Measurements from ENCODE around the gene CFAP77.
A peak's percentile ranks its signal among the peaks of the same experiment; 100 is the strongest.
"Not testable (repeated sequence)": the region's sequence is repeated elsewhere in the genome, so short reads cannot be mapped to it uniquely, and the experiment has no call there.

Gene CFAP77

DNA sequence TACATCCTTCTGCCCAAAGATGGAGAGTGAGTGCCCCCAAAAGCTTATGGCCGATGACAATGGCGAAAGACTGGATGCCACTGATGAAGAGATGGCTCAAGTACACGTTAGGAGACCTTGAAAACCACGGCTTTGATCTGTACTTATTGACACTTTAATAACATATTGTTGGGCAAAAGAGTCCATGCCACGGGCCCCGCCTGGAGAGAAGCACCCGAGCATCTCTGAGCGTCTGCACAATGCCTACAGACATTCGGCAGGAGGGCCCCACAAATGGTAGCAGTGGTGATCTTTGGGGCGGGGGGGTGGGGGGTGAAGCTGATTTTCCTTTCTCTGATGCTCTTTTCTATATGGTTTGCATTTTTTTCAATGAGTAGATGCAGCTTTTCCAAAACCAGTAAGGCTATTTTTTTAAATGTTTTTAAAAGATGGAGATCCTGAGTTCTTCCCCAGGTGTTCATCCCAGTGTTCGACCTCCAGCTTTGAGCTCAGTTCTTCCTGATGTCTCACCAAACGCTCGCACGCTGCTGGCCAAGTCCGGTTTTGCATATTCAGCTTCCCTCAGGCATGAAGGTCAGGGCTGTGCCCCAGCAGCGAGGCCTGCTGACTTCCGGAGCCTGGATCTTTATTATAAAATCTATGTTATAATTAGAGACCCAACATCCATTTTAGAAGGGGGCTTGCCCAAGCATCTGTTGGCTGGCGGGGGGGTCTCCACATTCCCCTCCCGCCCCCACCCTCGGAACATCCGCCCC is 138.1 kb downstream of the CFAP77 start:
- DNase-seq (ENCODE audit: low read depth in 3 of 3) = no peak

DNA sequence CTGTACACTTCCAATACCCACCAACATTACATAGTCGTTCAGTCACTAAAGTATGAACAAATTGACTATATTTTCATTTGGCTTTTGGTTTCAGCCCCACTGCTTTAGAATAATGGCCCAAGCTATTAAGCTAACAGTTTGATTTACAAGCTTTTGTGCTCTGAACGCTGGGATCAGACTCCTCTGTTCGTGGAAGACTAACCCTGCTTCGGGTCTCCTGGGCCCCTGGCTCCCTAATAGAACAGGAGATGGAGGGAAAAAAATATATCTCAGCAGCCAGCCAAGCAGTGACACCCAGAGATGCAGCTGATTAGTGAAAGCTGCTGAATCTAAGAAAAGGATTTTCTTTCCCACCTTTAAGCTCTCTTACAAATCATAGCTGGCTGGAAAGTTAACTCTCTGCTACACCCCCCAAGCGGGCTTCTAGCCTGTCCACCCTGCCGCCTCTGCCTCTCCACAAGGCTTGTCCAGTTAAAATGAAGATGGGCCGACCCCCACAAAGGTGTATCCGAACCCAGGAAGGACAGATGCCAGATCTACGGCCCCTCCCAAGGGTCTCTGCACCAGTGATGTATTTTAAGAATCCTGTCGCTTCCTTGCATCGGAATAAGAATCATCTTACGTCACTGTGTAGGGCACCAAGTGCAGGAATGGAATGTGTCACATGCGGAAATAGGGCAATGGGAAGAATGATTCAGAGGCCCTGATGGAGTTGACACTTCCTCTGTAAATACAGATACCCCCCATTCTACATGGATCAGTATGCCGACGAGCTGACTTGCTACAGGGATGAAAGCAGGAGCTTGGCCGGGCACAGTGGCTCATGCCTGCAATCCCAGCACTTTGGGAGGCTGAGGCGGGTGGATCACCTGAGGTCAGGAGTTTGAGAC is 139.0 kb downstream of the CFAP77 start:
- no peak for DNase-seq (ENCODE audit: low read depth in 3 of 3)

DNA sequence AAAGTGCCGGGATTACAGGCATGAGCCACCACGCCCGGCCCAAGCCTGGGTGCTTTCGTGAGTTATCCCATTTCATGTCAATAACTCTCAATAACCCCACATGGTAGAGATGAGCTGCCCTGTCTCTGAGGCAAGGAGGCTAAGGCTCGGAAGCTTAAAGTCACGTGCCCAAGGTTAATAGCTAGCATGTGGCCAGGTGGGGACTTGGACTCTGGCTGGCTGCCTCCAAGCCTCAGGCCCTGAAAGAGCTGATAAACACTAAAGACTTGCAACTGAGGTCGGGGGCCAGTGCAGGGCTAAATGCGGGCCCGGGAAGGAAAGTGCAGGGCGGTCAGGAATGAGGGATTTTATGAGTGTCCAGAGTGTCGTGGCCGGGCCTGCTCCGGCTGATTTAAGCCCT is 141.5 kb downstream of the CFAP77 start:
- no peak for DNase-seq (ENCODE audit: low read depth in 3 of 3)

DNA sequence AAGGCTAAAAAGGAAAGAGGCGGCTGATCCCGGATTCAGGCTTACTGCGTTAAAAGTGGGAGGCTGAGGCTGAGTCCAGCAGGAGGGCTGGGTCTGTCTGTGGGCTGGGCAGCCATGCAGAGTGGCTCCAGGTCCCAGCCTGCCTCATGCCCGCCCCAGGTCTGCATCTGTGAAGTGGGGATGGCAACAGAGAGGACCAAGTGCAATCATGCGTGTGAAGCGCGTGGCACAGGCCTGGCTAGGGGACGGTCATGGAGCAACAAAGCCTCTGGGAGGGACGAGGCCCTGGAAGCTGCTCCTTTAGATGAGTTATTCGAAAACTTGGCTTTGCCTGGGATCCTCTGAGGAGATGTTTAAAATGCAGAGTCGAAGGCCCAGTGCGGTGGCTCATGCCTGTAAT is 142.0 kb downstream of the CFAP77 start:
- DNase-seq (ENCODE audit: low read depth in 3 of 3) = no peak

DNA sequence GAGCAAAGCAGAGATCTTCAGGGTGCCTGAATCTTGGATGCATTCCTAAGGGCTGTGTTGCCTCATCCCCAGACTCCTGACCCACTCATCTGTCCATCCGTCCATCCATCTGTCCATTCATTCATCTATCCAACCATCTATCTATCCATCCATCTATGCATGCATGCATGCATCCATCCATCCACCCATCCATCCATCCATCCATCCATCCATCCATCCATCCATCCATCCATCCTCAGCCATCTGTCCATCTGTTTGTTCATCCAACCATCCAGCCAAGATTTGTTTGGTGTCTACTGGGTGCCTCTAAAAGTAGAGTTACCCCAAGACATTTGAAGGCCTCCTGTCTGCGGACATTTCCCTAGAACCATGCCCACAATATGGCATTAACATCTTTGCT is 144.7 kb downstream of the CFAP77 start:
- DNase-seq (ENCODE audit: low read depth in 3 of 3) = no peak

DNA sequence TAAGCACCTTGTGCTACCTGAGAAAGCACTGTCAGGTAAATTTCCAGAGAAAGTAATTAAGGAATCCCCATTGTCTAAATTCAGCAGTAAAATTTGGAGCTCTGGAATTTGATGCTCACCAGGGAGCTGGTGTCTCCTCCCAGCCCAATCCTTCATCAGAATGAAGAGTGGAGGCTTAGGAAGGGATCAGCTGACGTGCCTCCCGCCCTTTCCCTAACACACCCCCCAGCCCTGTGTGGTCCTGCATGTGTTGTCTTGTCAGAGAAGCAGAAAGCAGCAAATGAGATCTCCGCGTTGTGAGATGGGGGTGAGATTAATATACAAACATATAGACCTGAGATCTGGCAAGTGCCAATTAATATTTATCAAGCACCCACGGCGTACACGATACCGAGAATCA is 145.5 kb downstream of the CFAP77 start:
- DNase-seq (ENCODE audit: low read depth in 3 of 3) = no peak

DNA sequence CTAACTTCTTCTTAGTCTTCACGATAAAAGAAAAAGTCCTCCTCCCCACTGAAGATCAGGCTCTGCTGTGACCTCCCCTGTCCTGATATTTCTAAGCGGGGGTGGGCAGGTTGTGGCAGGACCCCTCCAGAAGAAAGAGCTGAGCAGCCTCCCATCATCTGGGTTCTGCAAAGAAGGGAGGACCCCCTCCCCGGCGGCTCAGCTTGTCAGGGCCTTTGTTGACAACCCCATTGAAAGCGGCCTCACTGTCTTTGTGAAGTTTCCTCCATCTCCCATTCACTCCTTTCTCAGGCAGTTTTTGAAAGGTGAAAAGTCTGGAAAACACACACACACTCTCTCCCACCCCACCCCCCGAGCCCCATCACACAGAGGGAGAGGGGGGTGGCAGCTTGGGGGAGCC is 146.2 kb downstream of the CFAP77 start:
- DNase-seq (ENCODE audit: low read depth in 3 of 3) = no peak

DNA sequence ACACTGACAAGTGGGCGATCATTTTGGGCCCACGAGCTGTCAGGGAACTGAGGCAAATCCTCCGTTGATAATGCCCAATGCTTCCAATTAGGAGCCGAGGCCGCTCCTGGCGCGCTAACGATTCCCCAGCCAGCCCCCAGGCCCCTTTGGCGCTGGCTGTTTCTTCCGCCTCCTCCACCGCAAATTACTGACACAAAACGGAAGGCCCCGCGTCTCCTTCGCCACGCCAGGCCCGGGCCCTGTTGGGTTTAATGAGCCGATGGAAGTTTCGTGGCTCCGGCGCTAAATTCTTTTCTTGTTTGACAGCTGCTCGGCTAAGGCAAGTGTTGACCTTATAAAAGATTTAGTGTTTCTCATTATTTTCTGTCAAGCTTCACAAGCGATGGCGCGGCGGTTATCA is 146.7 kb downstream of the CFAP77 start:
- no peak for DNase-seq (ENCODE audit: low read depth in 3 of 3)

DNA sequence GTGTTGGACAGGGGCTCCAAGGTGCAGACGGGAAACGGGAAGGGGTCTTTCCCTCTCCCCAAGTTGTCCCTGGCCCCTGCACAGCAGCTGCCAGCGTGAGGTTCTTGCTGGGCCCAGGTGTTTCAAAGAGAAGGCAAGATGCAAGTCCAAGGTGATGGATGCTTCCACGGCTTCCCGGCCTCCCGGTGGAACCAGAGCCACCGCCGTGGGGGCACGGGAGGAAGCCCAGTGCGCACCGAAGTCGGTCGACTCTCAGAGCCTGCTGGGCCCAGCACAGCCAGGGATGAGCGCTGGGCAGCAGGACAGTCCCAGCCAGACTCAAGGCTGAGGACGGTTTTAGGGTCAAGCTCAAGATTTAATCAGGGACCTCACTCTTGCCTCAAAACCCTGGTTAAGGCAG is 147.1 kb downstream of the CFAP77 start:
- DNase-seq (ENCODE audit: low read depth in 3 of 3) = no peak

DNA sequence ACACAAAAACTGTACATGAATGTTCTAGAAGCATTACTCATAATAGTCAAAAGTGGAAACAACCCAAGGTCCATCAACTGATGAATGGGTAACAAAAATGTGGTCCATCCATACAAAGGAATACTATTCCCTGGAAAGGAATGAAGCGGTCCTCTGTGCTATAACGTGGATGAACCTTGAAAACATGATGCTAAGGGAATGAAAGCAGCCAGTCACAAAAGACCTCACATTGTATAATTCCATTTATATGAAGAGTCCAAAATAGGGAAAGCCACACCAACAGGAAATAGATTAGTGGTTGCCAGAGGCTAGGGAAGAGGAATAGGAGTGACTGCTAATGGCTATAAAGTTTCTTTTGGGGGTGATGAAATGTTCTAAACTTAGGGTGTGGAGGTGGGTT is 149.7 kb downstream of the CFAP77 start:
- DNase-seq (ENCODE audit: low read depth in 3 of 3) = no peak

DNA sequence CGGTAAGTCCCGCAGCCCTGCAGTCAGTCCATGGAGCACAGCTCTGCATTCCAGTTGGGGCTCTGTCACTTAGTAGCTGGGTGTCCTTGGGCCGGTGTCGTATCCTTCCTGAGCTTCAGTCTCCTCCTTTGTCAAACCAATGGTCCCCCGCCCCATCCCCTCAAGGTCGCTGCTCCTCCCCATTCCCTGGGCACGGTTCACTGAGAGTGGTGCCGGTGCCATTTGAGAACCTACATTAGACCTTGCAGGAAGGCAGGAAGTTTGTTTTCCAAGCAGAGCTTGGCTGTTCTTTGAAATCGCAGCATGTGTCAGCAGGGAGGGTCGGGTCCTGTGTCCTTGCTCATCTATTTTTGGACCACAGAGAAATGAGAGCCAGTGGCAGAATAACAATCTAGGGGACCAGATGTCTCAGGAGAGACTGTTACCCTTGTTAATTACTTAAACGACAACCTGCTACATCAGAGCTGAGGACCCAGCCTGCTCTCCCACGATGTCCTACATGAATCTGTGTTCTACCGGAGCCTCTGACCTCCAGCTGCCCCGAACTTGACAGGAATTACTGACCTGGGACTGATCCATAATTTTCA is 150.7 kb downstream of the CFAP77 start:
- no peak for DNase-seq (ENCODE audit: low read depth in 3 of 3)

DNA sequence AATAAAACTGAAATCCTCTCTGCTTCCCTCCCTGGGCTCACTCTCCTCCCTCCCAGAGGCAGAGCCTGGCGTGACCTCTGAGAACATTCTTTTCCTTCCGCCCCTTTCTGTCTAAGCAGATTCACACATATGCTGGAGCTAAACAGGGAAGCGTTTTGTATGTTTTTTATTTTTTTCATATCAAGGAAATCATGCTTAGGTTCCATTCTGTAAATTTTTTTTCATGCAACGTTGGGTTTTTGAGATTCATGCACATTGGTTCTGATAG is 152.2 kb downstream of the CFAP77 start:
- DNase-seq (ENCODE audit: low read depth in 3 of 3) = no peak

DNA sequence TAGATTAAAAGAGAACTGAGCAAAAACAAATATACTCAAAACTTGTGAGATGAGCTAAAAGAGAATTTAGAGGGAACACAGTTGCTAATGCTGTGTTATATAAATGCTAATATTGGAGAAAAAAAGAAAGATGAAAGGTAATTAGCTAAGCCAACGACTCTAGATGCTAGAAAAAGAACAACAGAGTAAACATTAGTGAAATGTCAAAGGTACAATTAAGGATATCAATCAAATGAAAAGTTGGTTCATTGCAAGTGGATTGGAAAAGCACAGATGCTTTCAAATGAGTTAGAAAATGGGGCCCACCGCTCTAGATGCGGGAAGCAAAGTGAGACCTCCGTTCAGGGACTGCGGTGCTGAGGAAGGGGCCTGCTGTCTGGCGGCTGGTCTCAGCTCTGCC is 154.5 kb downstream of the CFAP77 start:
- no peak for DNase-seq (ENCODE audit: low read depth in 3 of 3)

DNA sequence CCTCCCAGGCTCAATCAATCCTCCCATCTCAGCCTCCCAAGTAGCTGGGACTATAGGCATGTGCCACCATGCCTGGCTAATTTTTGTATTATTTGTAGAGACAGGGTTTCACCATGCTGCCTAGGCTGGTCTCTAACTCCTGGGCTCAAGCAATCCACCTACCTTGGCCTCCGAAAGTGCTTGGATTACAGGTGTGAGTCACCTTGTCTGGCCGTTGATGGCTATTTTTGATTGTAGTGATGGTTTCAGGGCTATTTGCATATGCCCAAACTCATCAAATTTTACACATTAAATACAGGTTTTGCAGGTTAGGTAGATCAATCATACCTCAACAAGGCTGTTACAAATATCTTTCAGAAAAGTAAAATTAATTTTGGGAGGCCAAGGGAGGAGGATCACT is 158.8 kb downstream of the CFAP77 start:
- DNase-seq (ENCODE audit: low read depth in 3 of 3) = not testable (repeated sequence)

DNA sequence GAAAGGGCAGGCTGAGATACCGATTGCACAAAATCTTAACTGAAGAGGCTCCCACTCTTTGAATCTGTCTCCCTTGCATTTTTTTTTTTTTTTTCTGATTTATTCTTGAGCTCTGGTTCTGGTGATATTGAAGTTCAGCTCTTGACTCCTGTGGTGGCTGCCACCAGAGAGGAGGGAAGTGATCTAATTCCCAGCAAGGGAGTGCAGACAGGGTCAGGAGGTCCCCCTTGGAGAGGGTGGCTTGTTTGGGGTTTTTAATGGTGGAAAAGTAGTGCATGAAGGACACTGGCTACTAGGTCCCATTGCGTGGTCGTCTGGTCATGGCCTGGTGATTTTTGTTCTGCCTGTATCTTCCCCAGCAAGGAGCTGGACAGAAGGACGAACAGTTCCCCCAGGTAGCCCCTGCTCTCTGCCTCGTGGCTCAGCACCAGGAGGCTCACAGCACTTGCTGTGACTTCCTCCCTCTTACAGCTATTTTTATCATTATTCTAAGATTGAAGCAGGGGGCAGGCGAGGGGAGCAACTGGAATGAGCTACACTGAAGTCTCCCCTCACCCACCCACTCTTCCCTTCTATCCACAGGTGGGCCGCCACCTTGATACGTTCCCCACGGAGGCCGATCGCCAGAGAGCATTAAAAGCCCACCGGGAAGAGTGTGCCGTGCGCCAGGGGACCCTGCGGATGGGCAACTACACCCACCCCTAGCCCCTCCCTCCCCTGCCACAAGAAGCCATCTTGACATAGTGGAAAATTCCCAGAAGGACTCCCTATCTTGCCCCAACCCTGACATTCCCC is 162.0 kb downstream of the CFAP77 start:
- DNase-seq (ENCODE audit: low read depth in 3 of 3) = no peak

DNA sequence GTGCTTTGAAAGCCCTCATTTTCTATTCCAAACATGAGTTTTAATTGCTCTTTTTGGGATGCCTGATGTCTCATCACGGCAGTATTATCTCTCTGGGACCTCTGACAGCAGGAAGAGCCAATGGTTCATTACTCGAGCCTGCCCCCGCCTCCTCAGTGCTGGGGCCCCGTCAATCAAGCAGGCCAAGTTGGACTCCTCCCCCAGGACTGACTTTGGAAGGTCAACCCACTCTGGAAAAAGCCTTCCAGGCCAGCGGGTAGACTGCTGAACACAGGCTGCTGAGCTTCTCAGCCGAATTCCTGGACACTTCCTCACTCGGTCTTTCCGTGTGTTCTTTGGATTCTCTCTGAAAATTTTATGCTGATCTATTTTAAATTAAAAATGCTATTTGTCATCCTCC is 162.9 kb downstream of the CFAP77 start:
- DNase-seq (ENCODE audit: low read depth in 3 of 3) = no peak

DNA sequence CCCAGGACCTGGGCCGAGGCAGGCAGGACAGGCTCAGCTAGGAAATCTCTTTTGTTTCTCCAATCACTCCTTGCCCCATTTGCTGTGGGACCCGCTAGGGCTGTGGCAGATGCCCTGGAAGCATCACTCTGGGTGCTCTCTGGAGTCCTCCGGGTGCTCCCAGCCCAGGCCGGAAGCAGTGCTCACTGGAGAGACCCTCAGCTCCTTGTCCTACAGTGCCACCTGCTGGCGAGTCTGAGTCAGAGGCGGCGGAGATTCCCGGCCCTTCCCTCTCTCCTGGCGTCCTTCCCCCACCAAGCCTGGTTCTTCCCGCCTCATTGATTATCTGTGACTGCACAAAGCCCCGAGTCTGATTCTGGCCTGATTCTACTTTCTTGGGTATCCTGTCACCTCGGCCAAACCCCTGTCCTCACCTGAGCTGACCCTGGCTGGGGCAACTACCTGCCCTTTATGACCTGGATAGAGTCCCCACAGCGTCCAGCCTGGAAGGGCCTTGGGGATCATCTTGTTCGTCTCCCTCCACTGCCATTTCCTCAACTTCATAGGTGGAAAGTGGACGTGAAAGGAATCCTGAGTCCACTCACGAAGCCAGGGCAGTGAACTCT is 165.1 kb downstream of the CFAP77 start:
- peak; percentile 22 to 44 (median 27) for DNase-seq (ENCODE audit: low read depth in 3 of 3)

DNA sequence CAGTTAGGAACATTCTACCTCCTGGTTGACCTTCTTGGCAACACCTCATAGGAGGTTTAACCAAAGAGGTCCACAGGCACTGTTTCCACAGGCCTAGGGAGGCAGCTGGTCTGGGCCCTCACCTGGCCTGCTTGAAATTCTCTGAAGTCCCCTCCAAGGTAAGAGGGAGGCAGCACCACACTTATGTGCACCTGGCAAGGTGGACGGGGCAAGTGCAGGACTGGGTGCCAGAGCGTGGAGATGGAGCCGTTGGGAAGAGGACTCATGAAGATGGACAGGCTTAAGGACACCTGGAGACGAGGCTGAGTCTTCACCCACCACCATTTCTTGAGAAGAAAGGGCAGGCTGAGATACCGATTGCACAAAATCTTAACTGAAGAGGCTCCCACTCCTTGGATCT is 165.8 kb downstream of the CFAP77 start:
- no peak for DNase-seq (ENCODE audit: low read depth in 3 of 3)

DNA sequence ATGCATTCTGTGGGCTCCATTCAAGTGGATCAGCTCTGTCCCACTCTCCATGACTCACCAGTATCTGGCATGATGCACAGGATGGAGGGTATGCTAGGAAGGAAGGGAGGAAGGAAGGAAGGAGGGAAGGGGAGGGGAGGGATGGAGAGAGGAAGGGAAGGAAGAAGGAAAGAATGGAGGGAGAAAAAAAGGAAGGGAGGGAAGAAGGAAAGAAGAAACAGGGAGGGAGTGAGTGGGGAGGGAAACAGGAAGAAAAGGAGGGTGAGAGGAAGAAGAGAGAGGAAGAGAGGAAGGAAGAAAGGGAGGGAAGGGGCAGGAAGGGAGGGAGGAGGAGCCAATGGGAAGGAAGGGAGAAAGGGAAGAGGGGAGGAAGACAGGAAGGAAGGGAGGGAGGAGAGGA is 167.1 kb downstream of the CFAP77 start:
- no peak for DNase-seq (ENCODE audit: low read depth in 3 of 3)

DNA sequence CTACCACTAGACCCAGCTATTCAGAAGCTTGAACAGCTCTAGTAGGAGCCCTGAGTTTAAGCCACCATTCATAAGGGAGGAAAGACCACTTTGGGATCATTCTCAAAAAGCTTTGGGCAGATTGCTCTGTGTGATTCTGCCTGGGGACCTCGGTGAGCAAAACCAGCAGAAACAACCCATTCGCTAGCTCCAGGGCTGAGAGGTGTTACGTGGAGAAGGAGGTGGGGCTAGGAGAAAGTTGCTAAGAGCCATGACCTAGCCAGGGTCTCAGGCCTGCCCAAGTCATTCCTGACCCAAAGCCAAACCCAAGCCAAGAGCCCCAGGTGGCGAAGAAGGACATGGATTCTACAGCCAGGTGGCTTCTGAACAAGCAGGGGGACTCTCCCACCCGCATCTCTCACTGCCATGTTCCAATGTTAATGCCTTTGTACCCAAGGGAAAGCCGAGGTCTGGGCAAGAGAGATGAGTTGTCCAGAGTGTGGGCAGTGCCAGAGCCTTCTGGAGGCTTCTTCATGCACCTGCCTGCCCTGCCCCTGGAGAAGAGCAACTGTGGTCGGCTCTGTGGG is 168.4 kb downstream of the CFAP77 start:
- no peak for DNase-seq (ENCODE audit: low read depth in 3 of 3)

DNA sequence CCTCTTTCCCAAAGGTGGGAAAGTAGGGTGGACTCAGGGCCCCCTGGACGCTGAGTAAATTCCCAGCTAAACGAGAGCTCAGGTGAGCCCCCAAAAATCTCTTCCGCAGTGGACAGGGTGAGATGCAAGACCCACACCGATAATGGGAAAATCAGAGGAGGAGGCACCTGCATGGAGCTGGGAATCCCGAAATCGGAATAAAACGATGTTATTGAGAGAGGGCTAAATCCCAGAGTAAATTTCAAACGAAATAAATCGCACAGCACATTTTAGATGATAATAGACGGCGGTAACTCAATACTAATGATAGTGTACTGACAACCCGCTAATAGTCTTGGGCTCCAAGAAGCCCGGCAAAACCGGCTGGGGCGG is 169.4 kb downstream of the CFAP77 start:
- DNase-seq (ENCODE audit: low read depth in 3 of 3) = no peak

Data from stimulated activated CD4-positive, alpha-beta T cell treated with anti-CD3 and anti-CD28 coated beads, TNF-alpha, amount 100 ng/mL, for 48 hours (primary cell).